H1 (cell line): ENCODE measurements around the gene HSF4.

Experiments used
- ASH2L ChIP-seq: fragments of 200-600, 300-600 bp; sonication (generic); IDR thresholded peaks from one replicate; pipeline ENCODE4 v1.7.1; 2017; ENCODE audit warnings: low read length
- BRCA1 ChIP-seq: IDR thresholded peaks from 2 replicates; pipeline ENCODE4 v1.6.1; 2012; ENCODE audit warnings: low read depth, low read length, improper control_type of control experiment
- CEBPB ChIP-seq: IDR thresholded peaks from 2 replicates; pipeline ENCODE4 v1.6.1; 2012; ENCODE audit warnings: low read depth, low read length
- EP300 ChIP-seq, 2 experiments: IDR thresholded peaks; 1 replicate in 1 of 2; 2 replicates in 1 of 2; pipeline ENCODE4 v1.6.1; 2011 to 2012; ENCODE audit warnings: low read depth in 2 of 2, low read length in 2 of 2, mild to moderate bottlenecking in 2 of 2, borderline replicate concordance in 1 of 2, inconsistent platforms in 1 of 2, moderate library complexity in 1 of 2
- EZH2 ChIP-seq: fragments of 200-600 bp; sonication (generic); IDR thresholded peaks from 2 replicates; pipeline ENCODE4 v1.7.1; 2012; ENCODE audit warnings: low read depth, mild to moderate bottlenecking, moderate library complexity, low read length, inconsistent platforms; ENCODE audit not compliant: severe bottlenecking
- FOSL1 ChIP-seq: IDR thresholded peaks from 2 replicates; pipeline ENCODE4 v1.6.1; 2011; ENCODE audit warnings: mild to moderate bottlenecking, low read depth, low read length, moderate library complexity; ENCODE audit not compliant: insufficient read depth
- GABPA ChIP-seq: IDR thresholded peaks from 2 replicates; pipeline ENCODE4 v1.6.1; 2011; ENCODE audit warnings: mild to moderate bottlenecking, low read length, moderate library complexity, borderline replicate concordance; ENCODE audit not compliant: insufficient read depth
- KDM5A ChIP-seq: fragments of 200-600 bp; IDR thresholded peaks from 2 replicates; pipeline ENCODE4 v1.7.1; 2012; ENCODE audit warnings: mild to moderate bottlenecking, low read length, inconsistent platforms, mixed read lengths
- NRF1 ChIP-seq: IDR thresholded peaks from 2 replicates; pipeline ENCODE4 v1.6.1; 2011; ENCODE audit warnings: mild to moderate bottlenecking, low read depth, low read length, improper control_type of control experiment
- POLR2AphosphoS5 ChIP-seq: IDR thresholded peaks from 2 replicates; pipeline ENCODE4 v1.6.1; 2011; ENCODE audit warnings: low read depth, low read length
- POU5F1 ChIP-seq: IDR thresholded peaks from 2 replicates; pipeline ENCODE4 v1.6.1; 2011; ENCODE audit warnings: low read depth, mild to moderate bottlenecking, low read length, moderate library complexity
- YY1 ChIP-seq: IDR thresholded peaks from 2 replicates; pipeline ENCODE4 v1.6.1; 2011; ENCODE audit warnings: low read depth, mild to moderate bottlenecking, low read length
- TF ChIP-seq, protein P1 (sequence below): IDR thresholded peaks from 2 replicates; pipeline ENCODE4 v1.6.1; 2012; ENCODE audit warnings: inconsistent platforms
- TF ChIP-seq, protein P2 (sequence below), 3 experiments: IDR thresholded peaks; 1 replicate in 2 of 3; 2 replicates in 1 of 3; pipeline versions ENCODE4 v1.5.1 to v1.6.1; 2011; ENCODE audit warnings: low read length in 3 of 3, mild to moderate bottlenecking in 3 of 3, inconsistent platforms in 2 of 3, low read depth in 1 of 3, moderate library complexity in 1 of 3; ENCODE audit not compliant: insufficient read depth in 1 of 3; ENCODE audit errors: control extremely low read depth in 1 of 3

DNA sequence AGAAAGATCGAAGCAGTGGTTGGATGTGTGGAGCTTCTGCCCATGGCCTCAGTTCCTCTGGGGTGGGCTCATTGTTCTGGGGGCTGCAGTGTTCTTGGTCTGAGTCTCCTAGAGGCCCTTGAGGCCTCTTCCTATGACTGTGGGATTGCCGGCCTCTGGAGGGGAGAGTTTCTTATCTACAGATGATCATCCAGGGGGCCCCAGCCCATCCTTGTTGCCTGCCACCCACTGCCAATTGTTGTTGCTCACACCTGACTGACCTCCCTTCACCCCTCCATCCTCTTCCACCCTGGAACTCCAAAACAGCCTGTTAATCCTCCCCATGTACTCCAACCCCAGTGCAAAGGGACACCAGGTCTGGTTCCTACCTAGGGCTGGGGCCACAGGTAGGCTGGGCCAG lies 19.6 kb upstream of the HSF4 start:
- TF ChIP-seq FOSL1 (no peak), GABPA (no peak), EP300 (IDR thresholded peaks at IDR 0.05; ENCODE audit: borderline replicate concordance in 1 of 2, low read depth in 2 of 2, low read length in 2 of 2) (no peak), BRCA1 (no peak), POU5F1 (no peak), EZH2 (no peak), NRF1 (no peak), YY1 (no peak), POLR2AphosphoS5 (no peak), ASH2L (no peak), KDM5A (no peak), CEBPB (no peak)
- TF ChIP-seq, protein P1, sequence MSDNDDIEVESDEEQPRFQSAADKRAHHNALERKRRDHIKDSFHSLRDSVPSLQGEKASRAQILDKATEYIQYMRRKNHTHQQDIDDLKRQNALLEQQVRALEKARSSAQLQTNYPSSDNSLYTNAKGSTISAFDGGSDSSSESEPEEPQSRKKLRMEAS: no peak
- TF ChIP-seq, protein P2, sequence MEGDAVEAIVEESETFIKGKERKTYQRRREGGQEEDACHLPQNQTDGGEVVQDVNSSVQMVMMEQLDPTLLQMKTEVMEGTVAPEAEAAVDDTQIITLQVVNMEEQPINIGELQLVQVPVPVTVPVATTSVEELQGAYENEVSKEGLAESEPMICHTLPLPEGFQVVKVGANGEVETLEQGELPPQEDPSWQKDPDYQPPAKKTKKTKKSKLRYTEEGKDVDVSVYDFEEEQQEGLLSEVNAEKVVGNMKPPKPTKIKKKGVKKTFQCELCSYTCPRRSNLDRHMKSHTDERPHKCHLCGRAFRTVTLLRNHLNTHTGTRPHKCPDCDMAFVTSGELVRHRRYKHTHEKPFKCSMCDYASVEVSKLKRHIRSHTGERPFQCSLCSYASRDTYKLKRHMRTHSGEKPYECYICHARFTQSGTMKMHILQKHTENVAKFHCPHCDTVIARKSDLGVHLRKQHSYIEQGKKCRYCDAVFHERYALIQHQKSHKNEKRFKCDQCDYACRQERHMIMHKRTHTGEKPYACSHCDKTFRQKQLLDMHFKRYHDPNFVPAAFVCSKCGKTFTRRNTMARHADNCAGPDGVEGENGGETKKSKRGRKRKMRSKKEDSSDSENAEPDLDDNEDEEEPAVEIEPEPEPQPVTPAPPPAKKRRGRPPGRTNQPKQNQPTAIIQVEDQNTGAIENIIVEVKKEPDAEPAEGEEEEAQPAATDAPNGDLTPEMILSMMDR (IDR thresholded peaks at IDR 0.05; ENCODE audit: control extremely low read depth in 1 of 3, insufficient read depth in 1 of 3, low read depth in 1 of 3, low read length in 3 of 3): no peak
